Measurements from ENCODE around the gene WWP2.
"Not testable (repeated sequence)": the region's sequence is repeated elsewhere in the genome, so short reads cannot be mapped to it uniquely, and the experiment has no call there.

The WWP2 gene

GRCh38 chr16:69798466-69798865 is 36.3 kb downstream of the WWP2 start:
- no peak for TF ChIP-seq CTCF (IDR thresholded peaks at IDR 0.05; ENCODE audit: insufficient read depth, missing control alignments)
- DNase-seq (ENCODE audit: insufficient read length, low spot score) (no peak), FAIRE-seq (no peak)

- no peak for TF ChIP-seq CTCF (IDR thresholded peaks at IDR 0.05; ENCODE audit: insufficient read depth, missing control alignments)
- DNase-seq (ENCODE audit: insufficient read length, low spot score) (no peak), FAIRE-seq (no peak)
Observed at GRCh38 chr16:69799611-69800031, 37.5 kb downstream of the WWP2 start.

GRCh38 chr16:69804297-69804696 is 42.2 kb downstream of the WWP2 start:
- no peak for FAIRE-seq

GRCh38 chr16:69806776-69807175 is 44.6 kb downstream of the WWP2 start:
- DNase-seq (ENCODE audit: insufficient read length, low spot score); FAIRE-seq: not testable (repeated sequence)

More at GRCh38 chr16:69804297-69804696, 42.2 kb downstream of the WWP2 start:
- no peak for DNase-seq (ENCODE audit: insufficient read length, low spot score)
- TF ChIP-seq CTCF (IDR thresholded peaks at IDR 0.05; ENCODE audit: insufficient read depth, missing control alignments) = no peak

- no peak for DNase-seq (ENCODE audit: insufficient read length, low spot score)
- TF ChIP-seq CTCF (IDR thresholded peaks at IDR 0.05; ENCODE audit: insufficient read depth, missing control alignments) = no peak
- no peak for FAIRE-seq
Observed at GRCh38 chr16:69812688-69813014, 50.5 kb downstream of the WWP2 start.

GRCh38 chr16:69814078-69814477 is 51.9 kb downstream of the WWP2 start:
- DNase-seq (ENCODE audit: insufficient read length, low spot score) (no peak), FAIRE-seq (no peak)
- no peak for TF ChIP-seq CTCF (IDR thresholded peaks at IDR 0.05; ENCODE audit: insufficient read depth, missing control alignments)

- FAIRE-seq (no peak), DNase-seq (ENCODE audit: insufficient read length, low spot score) (no peak)
- TF ChIP-seq CTCF (IDR thresholded peaks at IDR 0.05; ENCODE audit: insufficient read depth, missing control alignments) = no peak
Observed at GRCh38 chr16:69814561-69814960, 52.4 kb downstream of the WWP2 start.

GRCh38 chr16:69815216-69815883 is 53.2 kb downstream of the WWP2 start:
- not testable (repeated sequence) for FAIRE-seq; DNase-seq (ENCODE audit: insufficient read length, low spot score)
